NCI-H526 (cell line): ENCODE results near the gene MAN1C1.

Source experiments
- DNase-seq, 2 experiments: peaks; one replicate each; lab custom pipeline; 2025; lab: John Stamatoyannopoulos, UW

The MAN1C1 gene

DNA sequence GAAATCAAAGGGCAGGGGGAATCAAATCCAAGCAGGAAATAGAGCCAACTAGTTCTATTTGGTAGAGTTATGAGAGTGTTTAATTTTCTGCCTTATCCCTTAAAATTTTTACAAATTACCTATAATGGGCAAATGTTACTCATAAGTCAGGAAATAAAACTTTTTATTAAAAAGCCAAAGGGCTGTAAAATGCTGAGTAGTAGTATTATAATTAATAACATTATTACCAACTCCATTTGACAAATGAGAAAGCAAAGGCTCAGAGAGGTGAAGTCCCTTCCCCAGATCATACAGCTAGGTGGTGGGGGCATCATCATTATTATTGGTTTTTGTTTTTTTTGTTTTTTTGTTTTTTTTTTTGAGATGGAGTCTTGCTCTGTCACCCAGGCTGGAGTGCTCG is 186.8 kb downstream of the MAN1C1 start:
- DNase-seq = no peak

DNA sequence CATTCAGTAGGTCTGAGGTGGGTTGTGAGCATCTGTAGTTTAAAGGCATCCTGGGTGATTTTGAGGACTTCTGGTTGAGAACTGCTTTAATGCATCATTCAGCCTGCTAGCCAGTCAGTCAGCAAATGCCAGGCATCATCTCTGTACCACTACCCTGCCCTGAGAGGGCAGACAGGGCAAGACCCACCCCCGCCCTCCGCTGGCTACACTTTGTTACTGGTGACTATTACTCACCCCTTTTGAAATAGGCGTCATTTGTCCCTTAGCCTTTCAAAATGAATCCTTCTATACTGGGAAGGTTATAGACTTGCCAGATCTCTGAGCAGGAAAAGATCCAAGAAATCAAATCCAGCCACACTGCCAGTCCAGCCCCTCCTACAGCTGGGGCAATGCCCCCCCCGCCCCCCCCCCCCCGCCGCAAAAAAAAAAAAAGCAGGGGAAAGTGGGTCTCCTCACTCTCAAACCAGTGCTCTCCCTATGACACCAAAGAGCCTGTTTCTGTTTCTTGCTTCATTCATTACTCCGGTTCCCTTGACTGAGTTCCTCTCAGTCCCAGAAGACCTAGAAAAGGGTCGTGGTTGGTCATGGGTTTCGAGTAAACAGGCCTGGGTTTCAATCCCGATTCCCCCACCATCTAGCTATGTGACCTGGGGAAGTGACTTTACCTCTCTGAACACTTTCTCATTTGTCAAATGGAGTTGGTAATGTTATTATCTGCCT is 187.8 kb downstream of the MAN1C1 start:
- DNase-seq = no peak

DNA sequence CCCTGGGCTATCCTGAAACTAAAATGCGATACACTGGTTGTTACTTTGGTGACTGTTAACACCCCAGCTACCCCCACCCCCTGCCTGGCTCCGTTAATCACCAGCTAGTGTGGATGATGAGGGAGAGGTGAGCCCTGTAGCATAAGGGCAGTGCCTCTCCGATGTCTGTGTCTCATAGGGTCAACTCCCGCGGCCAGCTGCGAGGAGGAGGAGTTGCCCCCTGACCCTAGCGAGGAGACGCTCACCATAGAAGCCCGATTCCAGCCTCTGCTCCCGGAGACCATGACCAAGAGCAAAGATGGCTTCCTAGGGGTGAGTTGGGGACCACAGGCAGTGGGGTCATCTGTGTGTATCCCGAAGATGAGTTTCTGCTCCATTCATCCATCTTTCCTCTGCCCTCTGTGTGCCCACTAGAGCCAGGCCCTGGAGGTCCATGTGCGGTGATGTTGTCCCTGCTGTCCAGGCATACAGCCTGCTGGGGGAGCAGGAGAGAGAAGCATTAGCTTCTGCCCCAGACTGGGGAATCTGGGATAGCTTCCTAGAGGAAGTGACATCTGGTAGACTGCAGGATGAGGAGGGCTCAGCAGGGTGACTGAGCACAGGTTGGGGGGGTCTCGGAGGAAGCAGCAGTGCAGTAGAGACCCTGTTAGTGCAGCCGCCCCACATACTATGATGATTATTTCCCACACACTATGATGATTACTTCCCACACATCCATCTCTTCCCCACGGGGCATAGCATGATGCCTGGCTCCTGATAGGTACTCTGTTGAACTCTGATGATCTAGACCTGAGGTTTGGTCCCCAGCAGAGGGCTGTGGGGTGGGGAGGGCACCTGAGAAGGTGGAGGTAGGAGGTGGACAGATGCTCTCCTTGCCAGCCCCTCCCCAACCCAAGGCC is 188.6 kb downstream of the MAN1C1 start:
- no peak for DNase-seq

DNA sequence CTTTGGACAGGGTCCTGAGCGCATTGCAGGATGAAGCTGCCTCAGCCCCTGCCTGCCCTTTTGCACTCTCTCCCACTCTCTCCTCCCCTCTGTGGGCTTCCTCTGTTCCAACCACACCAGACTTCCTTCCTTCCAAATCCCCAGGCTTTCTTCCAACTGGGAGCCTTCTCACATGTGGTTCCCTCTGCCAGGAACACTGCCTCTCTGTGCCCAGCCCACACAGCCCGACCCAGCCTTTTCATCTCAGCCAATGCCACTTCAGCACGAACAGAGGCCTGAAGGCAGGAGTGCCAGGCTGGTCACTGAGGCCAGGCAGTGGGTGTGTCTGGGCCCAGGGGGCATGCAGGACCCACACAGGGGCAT is 189.3 kb downstream of the MAN1C1 start:
- DNase-seq = no peak

DNA sequence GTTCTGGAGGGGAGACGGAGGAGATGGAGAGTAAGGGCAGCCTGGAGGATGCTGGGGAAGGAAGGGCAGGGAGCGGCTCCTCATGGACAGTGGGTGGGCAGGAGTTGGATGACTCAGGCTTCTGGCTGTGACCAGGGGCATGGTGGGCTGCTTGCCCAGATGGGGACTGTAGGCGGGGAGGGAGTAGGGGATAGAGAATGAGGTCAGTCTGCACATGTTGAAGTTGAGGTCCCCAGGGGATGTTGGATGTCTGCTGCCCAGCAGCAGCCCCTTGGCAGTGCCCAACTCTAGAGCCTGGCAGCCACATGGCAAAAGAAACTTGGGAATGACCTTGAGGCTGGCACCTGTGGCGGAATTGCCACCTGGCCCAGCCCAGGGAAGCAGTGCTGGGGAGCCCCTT is 189.8 kb downstream of the MAN1C1 start:
- no peak for DNase-seq

DNA sequence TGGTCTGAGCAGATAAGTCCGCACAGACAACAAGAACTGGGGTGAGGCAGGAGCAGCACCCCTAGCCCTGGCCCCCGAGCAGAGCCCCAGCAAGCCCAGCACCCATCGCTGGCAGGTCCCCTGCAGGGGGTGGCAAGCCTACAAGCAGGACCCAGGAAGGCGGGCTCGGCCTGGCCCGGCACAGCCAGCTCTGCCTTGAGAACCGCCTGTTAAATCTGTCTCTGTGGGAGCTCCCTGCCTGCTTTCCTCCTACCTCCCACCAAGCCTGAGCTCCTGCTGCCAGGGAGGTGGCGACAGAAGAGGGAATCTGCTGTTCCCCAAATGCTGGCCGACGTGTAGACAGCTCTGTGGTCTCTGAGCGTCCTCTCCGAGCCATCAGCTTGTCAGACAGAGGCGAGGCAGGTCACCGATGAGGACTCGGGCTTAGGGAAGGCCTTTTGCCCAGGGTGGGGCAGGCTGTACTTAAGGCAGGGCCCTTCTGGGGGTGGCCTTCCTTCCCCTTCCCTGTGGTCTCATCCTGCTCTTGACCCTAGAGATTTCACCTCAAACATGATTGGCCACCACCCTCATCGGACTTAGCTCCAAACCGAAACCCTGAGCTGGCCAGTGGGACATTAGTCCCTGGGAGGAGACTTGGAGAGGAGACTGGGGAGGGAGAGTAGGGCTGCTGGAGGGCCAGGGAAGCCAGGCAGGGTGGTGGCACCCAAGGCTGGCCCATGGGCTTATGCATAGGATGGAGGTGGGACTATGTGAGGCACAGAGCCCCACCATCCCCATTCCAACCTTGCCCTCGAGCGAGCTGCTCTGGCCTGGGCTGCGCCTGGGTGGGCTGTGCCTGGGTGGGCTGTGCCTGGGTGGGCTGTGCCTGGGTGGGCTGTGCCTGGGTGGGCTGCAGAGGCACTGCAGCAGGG is 191.1 kb downstream of the MAN1C1 start:
- DNase-seq = no peak

DNA sequence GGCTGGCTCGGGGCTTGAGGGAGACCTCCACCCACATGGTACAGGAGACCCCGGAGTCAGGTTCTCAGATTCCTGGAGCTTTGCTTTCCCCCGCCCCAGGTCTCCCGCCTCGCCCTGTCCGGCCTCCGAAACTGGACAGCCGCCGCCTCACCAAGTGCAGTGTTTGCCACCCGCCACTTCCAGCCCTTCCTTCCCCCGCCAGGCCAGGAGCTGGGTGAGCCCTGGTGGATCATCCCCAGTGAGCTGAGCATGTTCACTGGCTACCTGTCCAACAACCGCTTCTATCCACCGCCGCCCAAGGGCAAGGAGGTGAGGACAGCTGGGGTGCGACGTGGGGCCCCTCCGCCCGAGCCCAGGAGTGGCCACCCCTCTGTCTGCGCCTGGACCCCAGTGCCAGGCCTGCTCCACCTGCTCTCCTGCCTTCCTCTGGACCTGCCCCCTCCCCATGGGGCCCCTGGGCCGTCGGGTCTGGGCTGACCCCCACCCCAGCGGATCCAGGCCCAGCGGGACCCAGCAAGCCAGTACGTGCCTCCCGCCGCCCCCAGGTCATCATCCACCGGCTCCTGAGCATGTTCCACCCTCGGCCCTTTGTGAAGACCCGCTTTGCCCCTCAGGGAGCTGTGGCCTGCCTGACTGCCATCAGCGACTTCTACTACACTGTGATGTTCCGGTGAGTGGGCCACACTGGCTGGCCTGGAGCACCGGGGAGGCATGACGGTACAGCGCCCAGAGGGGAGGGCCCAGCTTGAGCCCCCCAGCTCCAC is 192.1 kb downstream of the MAN1C1 start:
- DNase-seq = no peak

DNA sequence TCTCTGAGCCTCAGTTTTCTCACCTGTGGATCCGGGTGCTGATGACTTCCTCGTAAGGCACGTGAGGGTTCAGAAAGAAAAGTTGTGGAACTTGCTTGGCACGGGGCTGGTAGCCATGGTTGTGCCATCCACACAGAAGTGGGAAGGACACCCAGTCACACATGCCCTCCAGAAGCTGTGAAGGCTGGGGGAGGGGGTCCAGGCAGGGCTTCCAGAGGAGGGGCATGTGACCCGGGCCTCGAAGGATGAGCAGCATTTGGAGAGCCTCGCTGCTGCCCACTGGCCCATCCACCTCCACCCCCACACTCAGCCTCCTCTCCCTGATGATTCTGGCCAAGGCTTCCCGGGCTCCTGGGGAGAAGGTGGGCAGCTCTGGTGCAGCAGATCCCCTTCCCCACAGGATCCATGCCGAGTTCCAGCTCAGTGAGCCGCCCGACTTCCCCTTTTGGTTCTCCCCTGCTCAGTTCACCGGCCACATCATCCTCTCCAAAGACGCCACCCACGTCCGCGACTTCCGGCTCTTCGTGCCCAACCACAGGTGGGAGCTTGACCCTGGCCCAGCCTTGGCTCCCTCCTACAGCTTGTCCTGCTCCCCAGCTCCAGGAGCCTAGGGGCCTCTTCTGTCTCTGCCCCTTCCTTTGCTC is 192.8 kb downstream of the MAN1C1 start:
- DNase-seq = no peak

DNA sequence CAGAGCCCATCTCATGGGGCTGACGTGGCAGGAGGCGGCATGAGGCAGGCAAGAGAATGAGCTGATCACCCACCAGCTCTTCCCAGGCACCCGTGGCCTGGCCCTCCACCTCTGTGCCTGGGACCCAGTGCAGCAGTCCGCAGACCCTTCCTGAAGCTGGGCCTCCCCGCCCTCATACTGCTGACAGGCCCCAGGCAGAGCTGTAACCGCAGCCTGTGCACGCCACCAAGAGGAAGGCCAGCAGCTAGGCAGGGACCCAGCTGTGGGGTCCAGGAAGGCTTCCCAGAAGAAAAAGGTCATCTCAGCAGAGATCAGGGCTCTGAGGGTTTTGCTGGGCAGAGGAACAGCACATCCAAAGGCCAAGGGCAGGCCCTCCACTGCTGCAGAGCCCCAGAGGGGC is 193.3 kb downstream of the MAN1C1 start:
- no peak for DNase-seq

DNA sequence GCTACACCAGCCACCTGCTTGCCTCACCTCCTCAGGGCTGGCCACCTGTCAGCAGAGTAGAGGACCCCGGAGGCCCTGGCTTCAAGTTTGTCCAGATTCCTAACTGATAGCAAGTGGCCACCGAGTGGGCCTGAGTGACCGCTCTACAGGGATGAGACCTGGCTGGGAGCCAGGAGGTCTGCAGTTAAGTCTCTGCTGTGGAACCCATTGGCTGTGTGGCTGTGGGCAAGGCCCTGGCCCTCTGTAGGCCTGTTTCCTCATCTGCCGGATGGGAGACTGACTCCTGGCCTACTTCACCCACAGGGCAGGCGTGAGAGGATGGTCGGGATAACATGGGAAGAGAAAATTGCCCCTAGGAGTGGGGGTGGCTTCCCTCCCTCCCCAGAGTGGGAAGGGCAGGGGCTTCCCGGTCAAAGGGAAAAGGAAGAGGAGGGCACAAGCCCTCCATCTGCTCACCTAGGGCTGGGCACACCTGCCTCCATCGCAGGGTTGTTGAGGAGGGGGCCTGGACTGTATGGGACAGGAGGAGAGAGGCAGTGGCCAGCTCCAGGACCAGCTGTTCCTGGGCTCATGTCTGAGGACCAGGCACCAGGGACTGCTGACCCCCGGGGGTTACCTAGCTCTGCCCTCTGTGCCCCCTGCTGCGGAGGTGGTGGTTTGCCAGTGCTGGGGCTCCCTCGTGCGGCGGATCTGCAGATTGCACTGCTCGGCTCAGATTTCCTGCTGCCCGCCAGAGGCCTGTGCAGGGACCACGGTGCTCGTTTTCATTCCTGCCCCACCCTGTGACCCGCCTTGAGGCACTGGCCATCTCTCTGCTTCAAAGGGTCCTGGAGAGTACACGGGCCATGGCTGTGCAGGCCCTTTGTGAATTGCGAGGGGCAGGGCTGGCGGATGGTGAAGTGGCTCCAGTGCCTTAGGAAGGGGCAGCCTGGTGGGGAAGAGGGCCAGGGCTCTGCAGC is 194.0 kb downstream of the MAN1C1 start:
- peak in 1 of 2 experiments; percentile 58 for DNase-seq

DNA sequence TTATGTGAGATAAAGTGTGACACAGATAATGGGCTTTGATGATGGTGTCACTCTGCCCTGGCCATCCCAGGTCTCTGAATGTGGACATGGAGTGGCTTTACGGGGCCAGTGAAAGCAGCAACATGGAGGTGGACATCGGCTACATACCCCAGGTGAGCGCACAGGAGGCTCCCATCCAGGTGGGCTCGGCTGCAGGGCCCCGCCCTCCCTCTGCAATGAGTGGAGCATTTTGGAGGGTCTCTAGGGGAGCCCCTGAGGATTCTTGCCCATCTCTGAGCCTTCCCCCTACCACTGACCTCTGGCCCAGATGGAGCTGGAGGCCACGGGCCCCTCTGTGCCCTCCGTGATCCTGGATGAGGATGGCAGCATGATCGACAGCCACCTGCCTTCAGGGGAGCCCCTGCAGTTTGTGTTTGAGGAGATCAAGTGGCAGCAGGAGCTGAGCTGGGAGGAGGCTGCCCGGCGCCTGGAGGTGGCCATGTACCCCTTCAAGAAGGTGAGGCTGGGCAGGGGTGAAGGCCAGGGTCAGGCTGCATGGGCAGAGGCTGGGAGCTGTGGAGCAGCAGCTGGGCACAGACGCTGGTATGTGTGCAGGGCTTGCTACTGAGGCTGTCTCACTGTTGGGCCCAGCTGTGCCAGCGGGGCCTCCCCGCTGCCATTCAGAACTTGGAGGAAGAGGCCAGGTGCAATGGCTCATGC is 194.9 kb downstream of the MAN1C1 start:
- no peak for DNase-seq

DNA sequence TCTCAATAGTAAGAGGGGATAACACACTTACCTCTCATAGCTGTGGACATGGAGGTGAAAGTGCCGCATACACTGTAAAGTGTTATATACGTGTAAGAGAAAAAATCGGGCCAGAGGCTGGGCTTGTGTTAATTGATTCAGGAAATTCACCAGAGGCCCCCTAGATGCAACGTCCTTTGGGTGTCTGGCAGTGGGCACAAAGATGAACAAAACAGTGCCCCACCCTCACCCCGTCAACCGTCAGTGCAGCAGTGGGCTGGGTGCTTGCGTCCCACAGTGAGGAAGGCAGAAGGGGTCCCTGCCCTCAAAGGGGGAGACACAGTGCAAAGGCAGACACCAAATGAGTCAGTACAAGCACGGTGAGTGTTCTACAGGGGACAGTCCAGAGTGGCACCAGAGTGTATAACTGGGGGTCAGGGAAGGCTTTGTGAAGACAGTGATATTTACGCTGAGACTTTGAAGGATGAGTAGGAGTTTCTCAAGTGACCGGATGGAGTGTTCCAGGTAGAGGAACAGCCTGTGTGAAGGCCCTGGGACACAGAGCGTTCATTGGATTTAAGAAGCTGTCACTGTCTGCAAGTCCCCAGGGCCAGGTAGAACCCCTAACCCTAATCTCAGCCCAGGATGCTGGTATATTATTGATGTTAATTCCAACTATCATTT is 196.6 kb downstream of the MAN1C1 start:
- no peak for DNase-seq

DNA sequence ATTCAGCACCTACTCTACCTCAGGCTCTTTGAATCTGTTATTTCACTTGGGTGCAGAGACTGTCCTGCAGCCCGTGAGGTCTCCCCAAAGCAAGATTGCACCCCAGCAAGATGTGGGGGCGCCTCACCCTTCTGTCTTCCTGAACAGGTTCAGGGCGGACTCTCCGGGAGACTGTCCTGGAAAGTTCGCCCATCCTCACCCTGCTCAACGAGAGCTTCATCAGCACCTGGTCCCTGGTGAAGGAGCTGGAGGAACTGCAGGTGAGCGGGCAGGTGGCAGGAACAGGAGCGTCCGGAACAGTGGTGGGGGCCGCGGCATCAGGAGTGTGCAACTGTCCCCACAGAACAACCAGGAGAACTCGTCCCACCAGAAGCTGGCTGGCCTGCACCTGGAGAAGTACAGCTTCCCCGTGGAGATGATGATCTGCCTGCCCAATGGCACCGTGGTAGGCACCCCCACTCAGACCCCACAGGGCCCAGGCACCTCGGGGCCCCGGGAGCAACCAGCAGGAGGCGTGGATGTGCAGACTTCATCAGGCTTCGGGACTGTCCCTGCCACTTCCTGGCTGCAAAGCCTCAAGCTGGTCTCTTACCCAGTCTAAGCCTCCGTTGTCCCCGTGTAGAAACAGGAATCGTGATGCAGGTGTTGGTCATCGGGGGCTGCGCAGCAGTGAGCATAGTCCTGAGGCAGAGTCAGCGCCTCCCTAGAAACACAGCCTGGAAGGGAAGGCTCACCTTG is 197.3 kb downstream of the MAN1C1 start:
- DNase-seq = no peak

DNA sequence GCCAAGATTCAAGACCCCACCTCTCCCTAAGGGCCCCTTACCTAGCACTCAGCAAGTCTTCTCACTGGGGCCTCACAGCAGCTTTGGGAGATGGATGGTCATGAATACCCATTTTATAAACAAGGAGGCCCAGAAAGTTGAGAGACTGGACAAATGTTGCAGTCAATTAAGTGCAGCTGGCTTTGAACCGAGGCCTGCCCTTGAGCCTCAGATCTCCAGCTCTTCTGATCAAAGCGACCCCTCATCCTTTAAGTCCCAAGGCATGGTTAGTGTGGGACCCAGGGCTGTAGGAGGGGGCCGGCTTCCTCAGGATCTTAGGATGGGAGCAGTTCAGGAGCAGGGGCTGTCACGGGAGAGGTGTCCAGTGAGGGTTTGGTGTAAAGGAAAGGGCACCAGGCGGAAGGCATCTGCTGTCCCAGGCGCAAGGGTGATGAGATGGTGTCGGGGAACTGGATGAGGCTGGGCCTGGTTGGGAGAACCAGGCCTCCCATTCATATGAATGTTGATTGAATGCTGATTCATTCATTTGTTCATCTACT is 198.0 kb downstream of the MAN1C1 start:
- DNase-seq = no peak

DNA sequence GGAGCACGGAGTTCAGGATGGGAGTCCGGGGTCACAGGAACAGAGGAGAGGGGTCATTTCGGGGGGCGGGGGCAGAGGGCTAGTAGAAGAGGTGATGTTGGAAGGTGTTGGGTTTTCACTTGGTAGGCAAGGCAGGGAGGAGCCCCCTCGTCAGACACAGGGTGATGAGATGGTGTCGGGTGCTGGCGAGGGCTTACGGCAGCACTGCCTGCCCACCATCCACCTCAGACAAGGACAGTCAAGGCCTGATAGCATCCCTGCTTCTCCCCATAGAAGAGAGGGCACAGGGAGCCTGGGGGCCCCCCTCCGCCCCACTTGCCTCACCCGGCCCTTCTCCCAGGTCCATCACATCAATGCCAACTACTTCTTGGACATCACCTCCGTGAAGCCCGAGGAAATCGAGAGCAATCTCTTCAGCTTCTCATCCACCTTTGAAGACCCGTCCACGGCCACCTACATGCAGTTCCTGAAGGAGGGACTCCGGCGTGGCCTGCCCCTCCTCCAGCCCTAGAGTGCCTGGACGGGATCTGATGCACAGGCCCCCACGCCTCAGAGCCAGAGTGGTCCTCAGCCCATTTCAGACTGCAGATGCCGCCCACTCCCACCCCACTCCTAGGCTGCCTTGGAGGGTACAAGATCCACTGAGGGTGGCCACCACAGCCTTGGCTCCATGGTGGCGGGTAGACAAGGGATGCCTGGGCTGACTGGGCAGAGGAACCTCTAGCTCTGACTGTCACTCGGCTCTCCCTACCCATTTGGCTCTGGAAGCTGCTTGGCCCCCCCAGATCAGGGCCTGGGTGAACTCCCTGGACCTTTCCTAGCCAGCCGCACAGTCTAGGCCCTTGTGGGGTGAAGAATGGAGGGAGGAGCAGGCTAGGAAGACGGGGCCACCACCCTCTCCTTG is 198.9 kb downstream of the MAN1C1 start:
- no peak for DNase-seq

DNA sequence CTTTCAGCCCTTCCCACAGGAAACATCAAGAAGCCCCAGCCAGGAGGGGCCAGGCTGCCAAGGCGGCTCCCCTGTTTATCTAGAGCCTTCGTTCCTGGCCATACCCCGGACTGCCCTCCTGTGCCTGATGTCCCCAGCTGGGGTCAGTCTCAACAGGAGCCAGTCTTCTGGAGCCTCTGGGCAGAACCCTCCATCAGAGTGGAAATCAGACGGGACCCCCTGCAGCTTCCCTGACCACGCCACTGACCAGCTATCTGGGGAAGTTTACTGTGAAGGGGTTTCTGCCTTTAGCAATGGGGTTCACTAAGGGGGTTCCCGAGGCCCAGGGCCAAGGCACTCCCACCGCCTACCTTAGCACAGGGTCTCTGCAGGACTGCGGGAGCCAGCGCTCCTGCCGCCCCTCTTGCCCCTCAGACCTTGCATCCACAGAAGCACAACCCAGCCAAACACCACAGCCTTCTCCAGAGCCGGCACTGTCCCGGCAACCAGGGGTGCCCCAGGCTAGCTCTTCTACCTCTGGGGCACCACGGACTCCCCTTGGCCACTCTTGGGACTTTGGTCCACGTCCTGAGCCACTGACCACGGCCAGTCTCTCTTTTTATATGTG is 199.6 kb downstream of the MAN1C1 start:
- no peak for DNase-seq
